Tibial nerve (tissue), 4 donors: ENCODE measurements around the gene TTN. TPM values are rescaled to one million over a fixed set of nuclear protein-coding genes. Genes with fewer than 3 reads are reported as not detected.

ENCODE experiments used
- DNase-seq, 2 donors: peaks; one replicate each; pipeline ENCODE4 v3.0.0-alpha.2; 2019; ENCODE audit warnings: low spot score in 2 of 2
- H3K27ac ChIP-seq, 4 donors: fragments of 200-600 bp; sonication (generic) in 3 of 4; one replicate each; pipeline ENCODE4 v1.5.1; 2017 to 2019; ENCODE audit warnings: mild to moderate bottlenecking in 1 of 4
- H3K27me3 ChIP-seq, 2 donors: fragments of 200-600 bp; sonication (generic) in 1 of 2; one replicate each; pipeline versions ENCODE4 v1.5.1 to v1.6.0; 2017 to 2019
- H3K36me3 ChIP-seq, 3 donors: fragments of 200-600 bp; sonication (generic); one replicate each; pipeline ENCODE4 v1.5.1; 2018 to 2019
- H3K4me1 ChIP-seq, 4 donors: fragments of 200-600 bp; sonication (generic) in 3 of 4; one replicate each; pipeline ENCODE4 v1.5.1; 2017 to 2019
- H3K4me3 ChIP-seq, 4 donors: fragments of 200-600 bp; sonication (generic) in 3 of 4; one replicate each; pipeline ENCODE4 v1.5.1; 2017 to 2019; ENCODE audit warnings: mild to moderate bottlenecking in 1 of 4, moderate library complexity in 1 of 4
- H3K9me3 ChIP-seq, 4 donors: fragments of 200-600 bp; sonication (generic) in 3 of 4; one replicate each; pipeline ENCODE4 v1.5.1; 2017 to 2019
- CTCF ChIP-seq, 5 experiments: fragments of 200-600 bp in 3 of 5; fragments of 450-650 bp in 2 of 5; sonication (generic) in 3 of 5; IDR thresholded peaks; one replicate each; pipeline ENCODE4 v1.5.1; 2016 to 2019; ENCODE audit warnings: antibody characterized with exemption in 5 of 5, mild to moderate bottlenecking in 3 of 5, moderate library complexity in 2 of 5
- EP300 ChIP-seq, 2 donors: sonication (generic); formaldehyde crosslinking; IDR thresholded peaks; one replicate each; pipeline ENCODE4 v1.6.1; 2017; ENCODE audit warnings: antibody characterized with exemption in 2 of 2, mild to moderate bottlenecking in 1 of 2
- POLR2A ChIP-seq, 2 donors: fragments of 450-650 bp; IDR thresholded peaks; one replicate each; pipeline ENCODE4 v1.6.1; 2017; ENCODE audit warnings: antibody characterized with exemption in 2 of 2, mild to moderate bottlenecking in 2 of 2, moderate library complexity in 2 of 2
- WGBS, 2 donors: methylation state at CpG; one replicate each; pipeline ENCODE4 v1.1.5; 2018; 5-methylcytosine and 5-hydroxymethylcytosine counted together
- total RNA-seq, 4 donors: library from RNA; depleted of rRNA; stranded (reverse); fragments of >200 nt; gene quantifications; one replicate each; pipeline ENCODE4 v1.1.0, GENCODE V29; 2016

Gene TTN
- total RNA-seq, 4 donors from 2014 or later: 4.7 to 15.5 (median 9.2) TPM

DNA sequence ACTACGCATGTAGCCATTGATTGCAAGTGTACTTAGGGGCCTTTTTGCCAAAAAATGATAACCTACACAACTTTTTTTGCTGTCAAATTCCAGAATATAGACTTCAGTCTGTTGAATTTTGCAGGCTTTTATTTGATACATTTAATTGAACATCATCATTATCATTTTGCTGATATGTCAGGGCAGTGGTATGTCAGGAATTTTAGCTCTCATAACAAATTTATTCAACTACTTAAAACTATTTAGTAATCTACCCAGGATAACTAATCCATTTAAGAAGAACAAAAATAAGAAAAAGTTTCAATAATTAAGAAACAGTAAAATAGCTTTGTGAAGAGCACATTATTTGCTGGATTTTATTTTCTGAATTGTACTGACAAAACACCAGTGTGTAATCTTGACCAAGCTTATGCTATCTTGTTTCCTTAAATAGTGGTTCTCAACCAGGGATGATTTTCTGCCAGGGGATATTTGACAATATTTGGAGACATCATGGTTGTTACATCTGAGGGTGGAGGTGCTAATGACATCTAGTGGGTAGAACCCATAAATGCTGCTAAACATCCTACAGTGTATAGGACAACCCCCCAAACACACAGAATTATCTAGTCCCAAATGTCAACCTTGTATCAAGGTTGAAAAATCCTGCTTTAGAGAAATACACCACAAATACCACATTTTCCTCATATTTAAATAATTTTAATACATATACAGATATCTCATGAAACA lies 12.1 kb upstream of the TTN start:
- no peaks in the 10 kb centered on the region for H3K9me3 ChIP-seq
- DNase-seq: no peak
- TF ChIP-seq POLR2A (IDR thresholded peaks at IDR 0.05) (no peak), CTCF (IDR thresholded peaks at IDR 0.05) (no peak), EP300 (IDR thresholded peaks at IDR 0.05) (no peak)
- 62 to 67% methylated on average over 1 of the region's 1 CpG for WGBS, 2 donors
- H3K27me3 ChIP-seq: no peaks in the 10 kb centered on the region
- no peaks in the 10 kb centered on the region for H3K4me1 ChIP-seq
- no peak overlapping the region for H3K4me3 ChIP-seq
- no peak overlapping the region for H3K27ac ChIP-seq
- no peaks in the 10 kb centered on the region for H3K36me3 ChIP-seq

GRCh38 chr2:178811901-178812300 lies 4.7 kb upstream of the TTN start:
- no peak overlapping the region for H3K27ac ChIP-seq

GRCh38 chr2:178811045-178811444 lies 3.8 kb upstream of the TTN start:
- no peaks in the 10 kb centered on the region for H3K9me3 ChIP-seq
- TF ChIP-seq CTCF (IDR thresholded peaks at IDR 0.05) (no peak), POLR2A (IDR thresholded peaks at IDR 0.05) (no peak), EP300 (IDR thresholded peaks at IDR 0.05) (no peak)
- H3K27me3 ChIP-seq: no peaks in the 10 kb centered on the region
- H3K27ac ChIP-seq: no peak overlapping the region
- WGBS, 2 donors: 88 to 95% methylated on average over 2 of the region's 2 CpGs
- no peak for DNase-seq
- no peak overlapping the region for H3K4me3 ChIP-seq
- no peaks in the 10 kb centered on the region for H3K36me3 ChIP-seq
- H3K4me1 ChIP-seq: no peaks in the 10 kb centered on the region

More at GRCh38 chr2:178811901-178812300, 4.7 kb upstream of the TTN start:
- no peaks in the 10 kb centered on the region for H3K27me3 ChIP-seq
- H3K4me1 ChIP-seq: no peaks in the 10 kb centered on the region
- TF ChIP-seq POLR2A (IDR thresholded peaks at IDR 0.05) (no peak), CTCF (IDR thresholded peaks at IDR 0.05) (no peak), EP300 (IDR thresholded peaks at IDR 0.05) (no peak)
- 86% methylated on average over 2 of the region's 2 CpGs for WGBS, 2 donors
- no peaks in the 10 kb centered on the region for H3K36me3 ChIP-seq
- no peak for DNase-seq
- no peak overlapping the region for H3K4me3 ChIP-seq
- no peaks in the 10 kb centered on the region for H3K9me3 ChIP-seq

GRCh38 chr2:178810422-178810821 lies 3.2 kb upstream of the TTN start:
- no peaks in the 10 kb centered on the region for H3K27me3 ChIP-seq
- no peaks in the 10 kb centered on the region for H3K9me3 ChIP-seq
- H3K27ac ChIP-seq: no peak overlapping the region
- no peak overlapping the region for H3K4me3 ChIP-seq
- 61 to 65% methylated on average over 5 of the region's 5 CpGs for WGBS, 2 donors
- H3K36me3 ChIP-seq: no peaks in the 10 kb centered on the region
- no peaks in the 10 kb centered on the region for H3K4me1 ChIP-seq
- no peak for DNase-seq
- no peak for TF ChIP-seq POLR2A (IDR thresholded peaks at IDR 0.05)
- no peak for TF ChIP-seq EP300 (IDR thresholded peaks at IDR 0.05)
- TF ChIP-seq CTCF (IDR thresholded peaks at IDR 0.05): no peak

GRCh38 chr2:178806543-178806942 lies 680 bp downstream of the TTN start:
- TF ChIP-seq POLR2A (IDR thresholded peaks at IDR 0.05) (no peak), EP300 (IDR thresholded peaks at IDR 0.05) (no peak), CTCF (IDR thresholded peaks at IDR 0.05) (no peak)
- WGBS, 2 donors: 92% methylated on average over 1 of the region's 1 CpG
- no peak for DNase-seq
- no peaks in the 10 kb centered on the region for H3K36me3 ChIP-seq
- no peak overlapping the region for H3K4me3 ChIP-seq
- no peak overlapping the region for H3K27ac ChIP-seq
- no peaks in the 10 kb centered on the region for H3K4me1 ChIP-seq
- H3K9me3 ChIP-seq: no peaks in the 10 kb centered on the region
- H3K27me3 ChIP-seq: no peaks in the 10 kb centered on the region
